Stimulated activated CD4-positive, alpha-beta T cell treated with anti-CD3 and anti-CD28 coated beads, TNF-alpha, amount 100 ng/mL, for 4 hours (primary cell): ENCODE data around the gene NOM1.

Experiments used
- DNase-seq, 3 experiments: peaks; one replicate each; pipeline ENCODE4 v3.0.0-alpha.2; 2020; ENCODE audit warnings: low read depth in 3 of 3

The NOM1 gene

DNA sequence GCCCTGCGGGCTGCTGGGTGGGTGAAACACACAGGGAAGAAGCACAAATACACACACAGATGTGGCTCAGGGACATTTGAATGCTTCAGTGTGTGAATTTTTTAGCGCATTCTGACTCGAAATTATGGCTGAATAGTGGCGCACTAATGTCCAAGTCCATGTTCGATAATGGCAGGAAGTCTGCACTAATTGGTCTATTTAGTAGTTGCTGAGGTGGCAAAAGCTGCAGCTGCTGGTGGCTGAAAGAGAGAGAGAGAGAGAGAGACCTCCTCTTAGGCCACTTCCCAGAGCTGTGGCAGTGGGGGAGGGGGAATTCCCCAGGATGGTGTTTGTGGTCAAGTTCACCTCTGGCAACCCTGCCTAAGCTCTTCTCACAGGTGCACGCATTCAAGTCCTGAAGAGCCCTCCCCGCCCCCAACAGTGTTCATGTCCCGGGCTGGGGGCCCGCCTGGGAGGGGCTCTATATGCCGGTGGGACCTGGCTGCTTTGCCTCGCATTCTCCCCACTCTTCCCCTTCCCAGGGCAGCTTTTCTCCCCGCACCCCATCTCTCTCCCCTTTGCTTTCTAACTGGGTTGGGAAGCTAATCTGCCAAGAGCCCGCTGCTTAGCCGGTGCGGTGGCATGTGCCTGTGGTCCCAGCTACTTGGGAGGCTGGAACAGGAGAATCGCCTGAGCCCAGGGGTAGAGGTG lies 67.0 kb downstream of the NOM1 start:
- DNase-seq, result no peak

- DNase-seq, result no peak
These were observed 67.6 kb downstream of the NOM1 start for GRCh38 chr7:157017149-157017548.

DNA sequence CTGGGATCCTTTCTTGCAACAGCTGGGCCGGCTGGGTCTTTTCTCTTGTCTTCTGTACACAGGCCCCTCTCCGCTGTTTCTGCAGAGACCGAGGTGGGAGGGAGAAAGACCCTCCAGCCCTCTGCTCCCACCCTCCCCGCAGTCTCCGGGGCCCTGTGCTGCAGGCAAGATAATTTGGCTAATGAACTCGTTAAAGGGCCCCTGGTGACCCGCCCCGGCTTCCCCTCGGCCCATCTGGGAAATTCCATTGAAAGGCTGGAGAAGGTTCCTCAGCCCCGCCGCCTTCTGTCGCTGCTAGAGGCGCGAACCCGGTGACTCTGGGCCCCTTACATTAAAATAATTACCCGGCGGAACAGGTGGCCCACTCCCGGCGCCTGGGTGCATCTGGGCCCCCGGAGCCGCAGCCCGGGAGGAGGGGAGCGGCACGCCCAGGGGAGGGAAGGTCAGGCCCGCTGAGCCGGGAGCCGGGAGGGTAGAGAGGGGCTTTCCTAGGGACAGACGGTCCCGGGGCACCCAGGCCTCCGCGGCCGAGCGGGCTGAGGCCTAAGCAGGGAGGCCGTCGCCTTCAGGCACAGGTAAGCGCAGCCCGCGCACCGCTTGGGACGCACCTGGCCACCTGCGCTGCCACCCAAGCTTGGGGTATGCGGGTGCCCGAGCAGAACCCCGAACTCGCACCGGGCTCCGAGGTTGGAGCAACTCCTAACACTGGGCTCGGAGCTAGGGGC lies 68.3 kb downstream of the NOM1 start:
- DNase-seq, result no peak

DNA sequence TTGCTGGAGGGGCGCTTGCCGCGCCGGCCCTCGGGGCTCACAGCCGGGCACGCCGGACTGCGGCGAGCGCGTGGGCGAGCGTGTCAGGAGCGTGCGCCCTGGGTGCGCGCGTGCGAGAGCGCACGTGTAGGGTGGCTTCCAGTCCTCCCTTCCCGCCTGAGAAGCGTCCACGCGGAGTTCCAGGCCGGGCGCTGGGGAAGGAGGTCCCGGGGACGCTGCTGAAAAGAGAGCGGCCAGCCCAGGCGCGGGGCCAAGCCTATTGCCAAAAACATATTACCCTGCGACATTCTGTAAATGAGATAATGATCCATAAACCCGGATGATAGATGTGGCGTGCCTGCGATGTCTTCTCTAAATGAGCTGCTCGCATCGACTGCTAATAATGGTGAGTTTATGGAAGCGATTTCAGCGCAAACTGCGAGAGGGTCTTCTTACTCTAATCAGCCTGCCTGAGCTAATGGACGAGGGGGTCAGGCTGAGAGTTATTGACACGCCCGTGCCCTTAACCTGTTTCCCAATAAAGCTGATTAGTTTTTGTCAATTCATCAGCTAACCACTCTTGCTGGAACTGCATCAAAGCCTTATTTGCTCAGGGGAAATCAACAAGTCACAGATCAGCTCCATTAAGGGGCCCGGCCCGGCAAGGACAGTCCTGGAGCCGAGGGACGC lies 69.0 kb downstream of the NOM1 start:
- DNase-seq, result no peak

DNA sequence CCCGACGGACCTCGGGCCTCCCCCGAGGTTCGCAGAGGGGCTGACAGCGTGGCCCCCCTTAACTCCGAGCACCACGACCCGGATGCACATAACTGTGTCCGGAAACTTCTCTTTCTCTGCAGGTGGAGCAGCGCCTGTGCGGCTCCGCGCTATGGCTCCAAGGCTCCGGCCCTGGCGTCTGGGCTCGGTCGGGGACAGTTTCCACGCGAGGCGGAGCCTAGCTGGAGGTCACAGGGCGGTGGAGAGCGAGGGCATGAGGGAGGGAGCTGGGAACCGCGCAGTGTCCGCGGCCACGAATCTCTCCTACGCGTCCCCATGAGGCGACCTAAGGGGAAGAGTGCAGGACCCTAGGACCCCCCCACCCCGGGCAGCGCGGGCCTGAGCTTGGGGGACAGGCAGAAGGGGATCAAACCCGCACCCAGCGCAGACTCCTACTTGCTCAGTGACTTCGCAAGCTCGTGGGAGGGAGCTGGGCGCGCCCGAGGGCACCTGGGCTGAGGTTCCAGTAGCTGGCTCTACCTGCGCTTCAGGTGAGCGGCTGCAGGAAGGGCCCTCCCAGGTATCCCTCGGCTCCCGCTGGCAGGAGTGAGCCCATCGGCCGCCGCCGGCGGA lies 69.6 kb downstream of the NOM1 start:
- DNase-seq, result no peak

DNA sequence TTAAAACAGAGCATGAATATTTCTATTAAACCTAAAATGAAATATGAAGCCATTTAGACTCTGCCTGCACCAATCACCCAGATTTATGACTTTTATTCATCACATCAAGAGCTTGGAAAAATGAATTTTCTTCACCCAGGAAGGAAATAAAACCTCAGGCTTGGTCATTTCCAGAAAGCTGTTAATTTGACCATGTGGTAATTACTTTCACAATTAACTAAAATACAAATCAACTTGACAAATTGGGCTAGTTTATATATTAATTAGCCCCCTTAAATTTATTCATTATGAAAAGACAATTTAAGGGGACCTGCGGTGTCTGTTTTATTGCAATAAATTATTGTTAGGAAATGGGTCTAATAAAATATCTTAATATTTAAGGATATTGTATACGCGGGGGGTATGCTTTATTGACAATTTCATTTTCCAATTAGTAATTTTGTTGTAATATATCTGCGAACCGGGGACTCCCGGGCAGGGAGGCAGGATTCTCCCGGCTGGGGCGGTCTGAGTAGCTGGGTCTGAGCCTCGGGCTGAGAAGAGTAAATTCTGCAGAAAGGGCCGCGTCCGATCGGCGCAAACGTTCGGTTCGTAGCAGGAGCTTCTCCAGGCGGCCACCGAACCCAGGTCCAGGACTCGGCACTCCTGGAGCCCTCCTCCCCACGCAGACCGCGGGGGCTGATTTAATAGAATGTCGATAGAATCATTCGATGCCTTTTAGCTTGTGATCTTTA lies 70.4 kb downstream of the NOM1 start:
- DNase-seq, result no peak

GRCh38 chr7:157020514-157021070 lies 71.1 kb downstream of the NOM1 start:
- no peak for DNase-seq

GRCh38 chr7:157021071-157021870 lies 71.8 kb downstream of the NOM1 start:
- no peak for DNase-seq

GRCh38 chr7:157021871-157022680 lies 72.6 kb downstream of the NOM1 start:
- no peak for DNase-seq
